ENCODE results near the gene TAS2R30.

Gene TAS2R30, protein sequence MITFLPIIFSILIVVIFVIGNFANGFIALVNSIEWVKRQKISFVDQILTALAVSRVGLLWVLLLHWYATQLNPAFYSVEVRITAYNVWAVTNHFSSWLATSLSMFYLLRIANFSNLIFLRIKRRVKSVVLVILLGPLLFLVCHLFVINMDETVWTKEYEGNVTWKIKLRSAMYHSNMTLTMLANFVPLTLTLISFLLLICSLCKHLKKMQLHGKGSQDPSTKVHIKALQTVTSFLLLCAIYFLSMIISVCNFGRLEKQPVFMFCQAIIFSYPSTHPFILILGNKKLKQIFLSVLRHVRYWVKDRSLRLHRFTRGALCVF

GRCh38 chr12:11134305-11134704 lies at the start of gene TAS2R30:
TAS2R30 (minus strand) TSS chr12:11134644; CDS start chr12:11134244, 400 bp downstream.
- TF ChIP-seq GATA2 (IDR thresholded peaks at IDR 0.05; ENCODE audit: low read depth, low read length) (no peak), GATA3 (IDR thresholded peaks at IDR 0.05; ENCODE audit: low read depth, low read length) (no peak)

DNA sequence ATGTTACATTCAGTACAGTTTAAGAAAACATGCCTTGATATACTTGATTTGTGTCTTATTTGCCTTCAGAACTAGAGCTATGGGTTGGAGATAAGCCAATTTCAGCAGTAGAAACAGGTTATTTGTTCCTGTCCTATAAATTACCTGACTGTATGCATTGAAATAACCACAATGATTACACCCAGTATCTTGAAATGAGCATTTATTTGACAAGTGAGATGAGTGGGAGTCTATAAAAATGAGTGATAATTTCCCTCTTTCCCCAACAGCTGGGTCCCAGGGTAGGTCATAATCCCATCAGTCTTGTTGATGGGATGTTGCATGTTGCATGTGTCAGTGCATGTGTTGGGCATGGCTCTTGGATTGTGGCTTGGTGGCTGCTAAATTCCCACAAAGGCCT lies 48.6 kb upstream of the TAS2R30 start:
- no peak for TF ChIP-seq GATA2 (IDR thresholded peaks at IDR 0.05; ENCODE audit: low read depth, low read length)
- no peak for TF ChIP-seq GATA3 (IDR thresholded peaks at IDR 0.05; ENCODE audit: low read depth, low read length)

DNA sequence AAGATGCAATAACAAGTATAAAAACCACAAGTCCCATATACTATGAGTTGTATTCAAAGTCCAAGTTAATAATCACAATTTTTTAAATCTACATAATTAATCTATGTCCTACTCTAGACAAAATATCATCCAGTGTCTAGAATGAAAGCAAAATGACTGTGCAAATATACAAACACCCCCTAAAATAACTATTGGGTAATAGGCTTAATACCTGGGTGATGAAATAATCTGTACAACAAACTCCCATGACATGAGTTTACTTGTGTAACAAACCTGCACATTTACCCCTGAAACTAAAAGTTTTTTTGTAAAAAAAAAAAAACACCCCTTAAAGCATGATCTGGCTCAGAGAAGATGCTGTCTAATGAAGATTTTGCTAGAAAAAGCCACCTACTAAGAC lies 48.1 kb upstream of the TAS2R30 start:
- no peak for TF ChIP-seq GATA3 (IDR thresholded peaks at IDR 0.05; ENCODE audit: low read depth, low read length)
- no peak for TF ChIP-seq GATA2 (IDR thresholded peaks at IDR 0.05; ENCODE audit: low read depth, low read length)

- TF ChIP-seq GATA2 (IDR thresholded peaks at IDR 0.05; ENCODE audit: low read depth, low read length) (no peak), GATA3 (IDR thresholded peaks at IDR 0.05; ENCODE audit: low read depth, low read length) (no peak)
These were observed 43.8 kb upstream of the TAS2R30 start for GRCh38 chr12:11178250-11178649.

- TF ChIP-seq GATA2 (IDR thresholded peaks at IDR 0.05; ENCODE audit: low read depth, low read length) (no peak), GATA3 (IDR thresholded peaks at IDR 0.05; ENCODE audit: low read depth, low read length) (no peak)
These were observed 39.6 kb upstream of the TAS2R30 start for GRCh38 chr12:11174022-11174421.

GRCh38 chr12:11171969-11172675 lies 37.7 kb upstream of the TAS2R30 start:
- no peak for TF ChIP-seq GATA3 (IDR thresholded peaks at IDR 0.05; ENCODE audit: low read depth, low read length)
- TF ChIP-seq GATA2 (IDR thresholded peaks at IDR 0.05; ENCODE audit: low read depth, low read length) = no peak

- TF ChIP-seq GATA2 (IDR thresholded peaks at IDR 0.05; ENCODE audit: low read depth, low read length) = no peak
- no peak for TF ChIP-seq GATA3 (IDR thresholded peaks at IDR 0.05; ENCODE audit: low read depth, low read length)
These were observed 36.9 kb upstream of the TAS2R30 start, which contains the start of gene SMIM10L1 for GRCh38 chr12:11171145-11171968. SMIM10L1 (plus strand) TSS chr12:11171194; CDS start chr12:11171357, 163 bp downstream.

GRCh38 chr12:11170810-11171144 lies 36.3 kb upstream of the TAS2R30 start:
- TF ChIP-seq GATA3 (IDR thresholded peaks at IDR 0.05; ENCODE audit: low read depth, low read length) (no peak), GATA2 (IDR thresholded peaks at IDR 0.05; ENCODE audit: low read depth, low read length) (no peak)

GRCh38 chr12:11166300-11166699 lies 31.9 kb upstream of the TAS2R30 start:
- TF ChIP-seq GATA3 (IDR thresholded peaks at IDR 0.05; ENCODE audit: low read depth, low read length) (no peak), GATA2 (IDR thresholded peaks at IDR 0.05; ENCODE audit: low read depth, low read length) (no peak)

GRCh38 chr12:11164384-11164783 lies 29.9 kb upstream of the TAS2R30 start:
- no peak for TF ChIP-seq GATA2 (IDR thresholded peaks at IDR 0.05; ENCODE audit: low read depth, low read length)

- TF ChIP-seq GATA2 (IDR thresholded peaks at IDR 0.05; ENCODE audit: low read depth, low read length) (no peak), GATA3 (IDR thresholded peaks at IDR 0.05; ENCODE audit: low read depth, low read length) (no peak)
These were observed 28.1 kb upstream of the TAS2R30 start for GRCh38 chr12:11162502-11162901.

DNA sequence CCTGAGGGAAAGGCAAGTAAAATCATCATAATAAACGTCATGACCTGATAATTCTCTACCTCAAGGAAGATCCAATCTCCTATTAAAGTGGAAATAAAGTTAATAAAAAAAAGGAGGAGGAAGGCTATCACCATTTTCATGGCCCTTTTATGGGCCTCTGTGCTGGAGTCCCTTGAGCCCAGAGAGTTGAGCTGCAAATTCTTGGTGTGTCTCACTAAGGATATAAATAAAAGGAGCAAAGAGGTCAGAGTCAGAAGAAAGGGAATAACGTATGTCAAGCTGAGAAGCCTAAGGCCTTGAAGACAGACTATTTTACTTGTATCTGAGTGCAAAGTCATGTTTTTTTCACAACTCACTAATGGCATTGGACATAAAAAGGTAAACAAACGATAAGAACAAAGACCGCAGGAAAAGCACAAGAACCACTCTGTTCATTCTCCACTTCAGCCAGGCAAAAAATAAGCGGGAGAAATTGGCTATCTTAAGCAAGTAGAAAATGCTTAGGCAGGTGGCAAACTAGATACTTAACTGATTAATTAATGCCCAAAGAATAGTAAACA lies 24.5 kb upstream of the TAS2R30 start:
- TF ChIP-seq GATA2 (IDR thresholded peaks at IDR 0.05; ENCODE audit: low read depth, low read length) (no peak), GATA3 (IDR thresholded peaks at IDR 0.05; ENCODE audit: low read depth, low read length) (no peak)

DNA sequence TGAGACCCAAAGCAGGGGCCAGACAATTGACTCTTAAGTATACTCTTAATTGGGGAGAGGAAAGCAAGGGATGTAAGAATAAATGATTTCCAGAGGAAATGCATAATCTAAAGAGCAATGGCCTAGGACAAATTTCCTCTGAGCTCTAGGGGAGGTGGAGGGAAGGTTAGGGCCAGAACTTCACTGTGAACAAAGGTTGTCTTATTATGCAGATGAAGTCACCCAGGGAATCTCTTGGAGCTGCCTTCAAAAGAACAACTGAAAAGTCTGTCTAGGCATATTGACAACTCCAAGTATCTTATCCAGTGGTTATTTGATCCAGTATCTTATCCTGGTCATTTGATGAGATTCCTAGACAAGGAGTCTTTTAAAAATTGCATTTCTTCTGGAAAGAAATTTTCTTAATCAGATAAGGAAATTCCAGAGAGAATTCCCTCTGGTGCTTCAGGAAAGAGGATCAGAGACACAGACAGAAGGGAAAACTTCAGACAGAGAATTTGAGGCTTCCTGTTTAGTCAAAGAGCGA lies 20.0 kb upstream of the TAS2R30 start:
- TF ChIP-seq GATA3 (IDR thresholded peaks at IDR 0.05; ENCODE audit: low read depth, low read length) (no peak), GATA2 (IDR thresholded peaks at IDR 0.05; ENCODE audit: low read depth, low read length) (no peak)

GRCh38 chr12:11152725-11153124 lies 18.3 kb upstream of the TAS2R30 start:
- no peak for TF ChIP-seq GATA2 (IDR thresholded peaks at IDR 0.05; ENCODE audit: low read depth, low read length)
- no peak for TF ChIP-seq GATA3 (IDR thresholded peaks at IDR 0.05; ENCODE audit: low read depth, low read length)
